Measurements from ENCODE around the gene CABS1.

DNA sequence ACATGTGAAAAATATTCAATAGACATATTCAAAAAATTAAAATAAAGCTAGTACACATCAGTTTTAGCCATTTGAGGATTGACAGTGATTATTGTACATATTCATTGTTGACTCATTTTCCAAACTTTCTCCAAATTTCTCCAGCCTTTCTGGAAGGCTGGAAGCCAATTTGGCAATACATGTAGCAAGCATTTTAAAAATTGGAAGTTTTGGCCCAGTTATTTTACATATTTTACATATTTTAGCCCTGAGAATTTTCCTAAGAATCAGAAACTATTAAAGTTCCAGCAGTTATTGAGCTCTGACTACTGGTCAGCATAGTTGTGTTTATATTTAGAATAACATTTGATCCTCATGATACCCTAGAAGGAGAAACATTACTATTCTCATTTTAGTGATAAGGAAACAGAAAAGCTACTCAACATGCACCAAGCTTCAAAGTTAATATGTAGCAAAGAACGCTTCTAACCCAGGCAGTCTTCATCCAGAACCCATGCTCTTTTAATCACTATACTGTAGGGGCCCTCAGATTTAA lies 3.2 kb downstream of the CABS1 start:
- TF ChIP-seq JUNB (IDR thresholded peaks at IDR 0.05): no peak
- TF ChIP-seq, protein P1, sequence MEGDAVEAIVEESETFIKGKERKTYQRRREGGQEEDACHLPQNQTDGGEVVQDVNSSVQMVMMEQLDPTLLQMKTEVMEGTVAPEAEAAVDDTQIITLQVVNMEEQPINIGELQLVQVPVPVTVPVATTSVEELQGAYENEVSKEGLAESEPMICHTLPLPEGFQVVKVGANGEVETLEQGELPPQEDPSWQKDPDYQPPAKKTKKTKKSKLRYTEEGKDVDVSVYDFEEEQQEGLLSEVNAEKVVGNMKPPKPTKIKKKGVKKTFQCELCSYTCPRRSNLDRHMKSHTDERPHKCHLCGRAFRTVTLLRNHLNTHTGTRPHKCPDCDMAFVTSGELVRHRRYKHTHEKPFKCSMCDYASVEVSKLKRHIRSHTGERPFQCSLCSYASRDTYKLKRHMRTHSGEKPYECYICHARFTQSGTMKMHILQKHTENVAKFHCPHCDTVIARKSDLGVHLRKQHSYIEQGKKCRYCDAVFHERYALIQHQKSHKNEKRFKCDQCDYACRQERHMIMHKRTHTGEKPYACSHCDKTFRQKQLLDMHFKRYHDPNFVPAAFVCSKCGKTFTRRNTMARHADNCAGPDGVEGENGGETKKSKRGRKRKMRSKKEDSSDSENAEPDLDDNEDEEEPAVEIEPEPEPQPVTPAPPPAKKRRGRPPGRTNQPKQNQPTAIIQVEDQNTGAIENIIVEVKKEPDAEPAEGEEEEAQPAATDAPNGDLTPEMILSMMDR (IDR thresholded peaks at IDR 0.05 in 2 of 3, conservative IDR thresholded peaks at IDR 0.05 in 1 of 3; ENCODE audit: control insufficient read depth in 2 of 3, extremely low read depth in 1 of 3, insufficient read depth in 1 of 3, low read depth in 3 of 3, low read length in 3 of 3): no peak
- TF ChIP-seq EP300 (IDR thresholded peaks at IDR 0.05; ENCODE audit: borderline replicate concordance in 1 of 2, control insufficient read depth in 1 of 2, low read depth in 2 of 2, low read length in 2 of 2): no peak
- TF ChIP-seq KDM1A (IDR thresholded peaks at IDR 0.05; ENCODE audit: borderline replicate concordance): no peak
- no peak for TF ChIP-seq EZH2 (IDR thresholded peaks at IDR 0.05; ENCODE audit: borderline replicate concordance, control insufficient read depth, low read depth, low read length)
- no peak for TF ChIP-seq RCOR1 (conservative IDR thresholded peaks at IDR 0.05; ENCODE audit: low read depth, low read length)
- no peak for TF ChIP-seq ZNF24 (IDR thresholded peaks at IDR 0.05)
- TF ChIP-seq POLR2A (IDR thresholded peaks at IDR 0.05; ENCODE audit: low read depth, low read length): no peak
- TF ChIP-seq TAF1 (IDR thresholded peaks at IDR 0.05; ENCODE audit: borderline replicate concordance, low read depth, low read length): no peak
- TF ChIP-seq, protein P2, sequence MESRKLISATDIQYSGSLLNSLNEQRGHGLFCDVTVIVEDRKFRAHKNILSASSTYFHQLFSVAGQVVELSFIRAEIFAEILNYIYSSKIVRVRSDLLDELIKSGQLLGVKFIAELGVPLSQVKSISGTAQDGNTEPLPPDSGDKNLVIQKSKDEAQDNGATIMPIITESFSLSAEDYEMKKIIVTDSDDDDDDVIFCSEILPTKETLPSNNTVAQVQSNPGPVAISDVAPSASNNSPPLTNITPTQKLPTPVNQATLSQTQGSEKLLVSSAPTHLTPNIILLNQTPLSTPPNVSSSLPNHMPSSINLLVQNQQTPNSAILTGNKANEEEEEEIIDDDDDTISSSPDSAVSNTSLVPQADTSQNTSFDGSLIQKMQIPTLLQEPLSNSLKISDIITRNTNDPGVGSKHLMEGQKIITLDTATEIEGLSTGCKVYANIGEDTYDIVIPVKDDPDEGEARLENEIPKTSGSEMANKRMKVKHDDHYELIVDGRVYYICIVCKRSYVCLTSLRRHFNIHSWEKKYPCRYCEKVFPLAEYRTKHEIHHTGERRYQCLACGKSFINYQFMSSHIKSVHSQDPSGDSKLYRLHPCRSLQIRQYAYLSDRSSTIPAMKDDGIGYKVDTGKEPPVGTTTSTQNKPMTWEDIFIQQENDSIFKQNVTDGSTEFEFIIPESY (IDR thresholded peaks at IDR 0.05): no peak
- TF ChIP-seq, protein P3, sequence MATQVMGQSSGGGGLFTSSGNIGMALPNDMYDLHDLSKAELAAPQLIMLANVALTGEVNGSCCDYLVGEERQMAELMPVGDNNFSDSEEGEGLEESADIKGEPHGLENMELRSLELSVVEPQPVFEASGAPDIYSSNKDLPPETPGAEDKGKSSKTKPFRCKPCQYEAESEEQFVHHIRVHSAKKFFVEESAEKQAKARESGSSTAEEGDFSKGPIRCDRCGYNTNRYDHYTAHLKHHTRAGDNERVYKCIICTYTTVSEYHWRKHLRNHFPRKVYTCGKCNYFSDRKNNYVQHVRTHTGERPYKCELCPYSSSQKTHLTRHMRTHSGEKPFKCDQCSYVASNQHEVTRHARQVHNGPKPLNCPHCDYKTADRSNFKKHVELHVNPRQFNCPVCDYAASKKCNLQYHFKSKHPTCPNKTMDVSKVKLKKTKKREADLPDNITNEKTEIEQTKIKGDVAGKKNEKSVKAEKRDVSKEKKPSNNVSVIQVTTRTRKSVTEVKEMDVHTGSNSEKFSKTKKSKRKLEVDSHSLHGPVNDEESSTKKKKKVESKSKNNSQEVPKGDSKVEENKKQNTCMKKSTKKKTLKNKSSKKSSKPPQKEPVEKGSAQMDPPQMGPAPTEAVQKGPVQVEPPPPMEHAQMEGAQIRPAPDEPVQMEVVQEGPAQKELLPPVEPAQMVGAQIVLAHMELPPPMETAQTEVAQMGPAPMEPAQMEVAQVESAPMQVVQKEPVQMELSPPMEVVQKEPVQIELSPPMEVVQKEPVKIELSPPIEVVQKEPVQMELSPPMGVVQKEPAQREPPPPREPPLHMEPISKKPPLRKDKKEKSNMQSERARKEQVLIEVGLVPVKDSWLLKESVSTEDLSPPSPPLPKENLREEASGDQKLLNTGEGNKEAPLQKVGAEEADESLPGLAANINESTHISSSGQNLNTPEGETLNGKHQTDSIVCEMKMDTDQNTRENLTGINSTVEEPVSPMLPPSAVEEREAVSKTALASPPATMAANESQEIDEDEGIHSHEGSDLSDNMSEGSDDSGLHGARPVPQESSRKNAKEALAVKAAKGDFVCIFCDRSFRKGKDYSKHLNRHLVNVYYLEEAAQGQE (IDR thresholded peaks at IDR 0.05; ENCODE audit: low read depth, low read length): no peak
- TF ChIP-seq SIN3A (IDR thresholded peaks at IDR 0.05; ENCODE audit: low read depth, low read length): no peak
